ENCODE results near the gene LRRN4CL. TPM values are rescaled to one million over a fixed set of nuclear protein-coding genes. Genes with fewer than 3 reads are reported as not detected.

Gene LRRN4CL
- total and polyA plus RNA-seq, 9 of the 15 experiments (the other 6 are each of a cell fraction or from before 2014, with no cell fraction given) = 0.03 to 0.11 (median 0.05) TPM; not detected in 4

DNA sequence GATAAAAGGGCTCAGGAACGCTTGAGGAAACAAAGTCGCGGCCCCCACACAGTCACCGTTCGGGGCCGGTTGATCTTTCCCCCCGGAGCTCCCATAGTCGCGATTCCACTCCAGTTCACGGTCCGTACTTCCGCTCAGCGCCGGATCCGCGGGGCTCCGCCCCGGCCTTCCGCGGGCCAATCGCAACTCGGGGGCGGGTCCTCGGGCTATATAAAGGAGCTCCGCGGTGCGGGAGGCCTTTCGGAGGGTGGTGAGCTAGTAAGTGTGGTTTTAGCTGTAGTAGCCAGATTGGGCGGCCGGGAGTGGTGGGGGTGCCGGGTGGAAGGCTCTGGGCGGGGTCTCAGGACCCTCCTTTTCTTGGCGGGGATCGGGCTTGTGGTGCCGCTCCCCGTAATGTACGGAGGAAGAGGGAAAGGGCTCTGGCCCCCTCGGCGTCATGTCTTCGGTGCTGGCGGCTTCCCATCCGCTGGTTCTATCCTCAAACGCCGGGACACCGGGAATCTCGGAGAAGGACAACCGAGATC is 24.2 kb downstream of the LRRN4CL start, which contains the start of the genes C11orf98 and CSKMT (continued):
- TF ChIP-seq ARID4B (CRISPR knock-in tag; IDR thresholded peaks at IDR 0.05) (no peak; the same call in 1 of the 2 replicates), BHLHE40 (IDR thresholded peaks at IDR 0.05; ENCODE audit: low read length) (no peak; the same call in 1 of the 2 replicates), HMG20B (CRISPR knock-in tag; IDR thresholded peaks at IDR 0.05) (peak; percentile 93), SAFB (IDR thresholded peaks at IDR 0.05; ENCODE audit: borderline replicate concordance, low read depth, low read length) (no peak), NBN (IDR thresholded peaks at IDR 0.05; ENCODE audit: low read depth) (peak; percentile 62; the same call in 1 of the 2 replicates), NFIC (IDR thresholded peaks at IDR 0.05) (peak; percentile 79), STAG1 (CRISPR knock-in tag; IDR thresholded peaks at IDR 0.05; ENCODE audit: borderline replicate concordance) (no peak), ZFP30 (CRISPR knock-in tag; IDR thresholded peaks at IDR 0.05; ENCODE audit: borderline replicate concordance) (no peak; the same call in 1 of the 2 replicates), JUNB (CRISPR knock-in tag; conservative IDR thresholded peaks at IDR 0.05) (no peak), ZC3H4 (CRISPR knock-in tag; IDR thresholded peaks at IDR 0.05; ENCODE audit: borderline replicate concordance) (no peak), MXI1 (IDR thresholded peaks at IDR 0.05; ENCODE audit: low read depth, low read length) (peak; percentile 82)
- TF ChIP-seq, protein P1, sequence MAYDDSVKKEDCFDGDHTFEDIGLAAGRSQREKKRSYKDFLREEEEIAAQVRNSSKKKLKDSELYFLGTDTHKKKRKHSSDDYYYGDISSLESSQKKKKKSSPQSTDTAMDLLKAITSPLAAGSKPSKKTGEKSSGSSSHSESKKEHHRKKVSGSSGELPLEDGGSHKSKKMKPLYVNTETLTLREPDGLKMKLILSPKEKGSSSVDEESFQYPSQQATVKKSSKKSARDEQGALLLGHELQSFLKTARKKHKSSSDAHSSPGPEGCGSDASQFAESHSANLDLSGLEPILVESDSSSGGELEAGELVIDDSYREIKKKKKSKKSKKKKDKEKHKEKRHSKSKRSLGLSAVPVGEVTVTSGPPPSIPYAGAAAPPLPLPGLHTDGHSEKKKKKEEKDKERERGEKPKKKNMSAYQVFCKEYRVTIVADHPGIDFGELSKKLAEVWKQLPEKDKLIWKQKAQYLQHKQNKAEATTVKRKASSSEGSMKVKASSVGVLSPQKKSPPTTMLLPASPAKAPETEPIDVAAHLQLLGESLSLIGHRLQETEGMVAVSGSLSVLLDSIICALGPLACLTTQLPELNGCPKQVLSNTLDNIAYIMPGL (CRISPR knock-in tag; IDR thresholded peaks at IDR 0.05) = peak; percentile 24; the same call in 1 of the 2 replicates

Measured in K562 (cell line).